Loucy (cell line): ENCODE results near the gene GCAT.

Source experiments
- EZH2phosphoT487 ChIP-seq: fragments of 200-600 bp; IDR thresholded peaks from 2 replicates; pipeline ENCODE4 v1.6.1; 2018; ENCODE audit warnings: antibody characterized with exemption, mild to moderate bottlenecking, moderate library complexity, borderline replicate concordance
- TF ChIP-seq, protein P1 (sequence below): fragments of 200-600 bp; sonication (generic); conservative IDR thresholded peaks from 2 replicates; pipeline ENCODE4 v1.5.1; 2014; ENCODE audit warnings: mild to moderate bottlenecking, antibody characterized with exemption, low read length

DNA sequence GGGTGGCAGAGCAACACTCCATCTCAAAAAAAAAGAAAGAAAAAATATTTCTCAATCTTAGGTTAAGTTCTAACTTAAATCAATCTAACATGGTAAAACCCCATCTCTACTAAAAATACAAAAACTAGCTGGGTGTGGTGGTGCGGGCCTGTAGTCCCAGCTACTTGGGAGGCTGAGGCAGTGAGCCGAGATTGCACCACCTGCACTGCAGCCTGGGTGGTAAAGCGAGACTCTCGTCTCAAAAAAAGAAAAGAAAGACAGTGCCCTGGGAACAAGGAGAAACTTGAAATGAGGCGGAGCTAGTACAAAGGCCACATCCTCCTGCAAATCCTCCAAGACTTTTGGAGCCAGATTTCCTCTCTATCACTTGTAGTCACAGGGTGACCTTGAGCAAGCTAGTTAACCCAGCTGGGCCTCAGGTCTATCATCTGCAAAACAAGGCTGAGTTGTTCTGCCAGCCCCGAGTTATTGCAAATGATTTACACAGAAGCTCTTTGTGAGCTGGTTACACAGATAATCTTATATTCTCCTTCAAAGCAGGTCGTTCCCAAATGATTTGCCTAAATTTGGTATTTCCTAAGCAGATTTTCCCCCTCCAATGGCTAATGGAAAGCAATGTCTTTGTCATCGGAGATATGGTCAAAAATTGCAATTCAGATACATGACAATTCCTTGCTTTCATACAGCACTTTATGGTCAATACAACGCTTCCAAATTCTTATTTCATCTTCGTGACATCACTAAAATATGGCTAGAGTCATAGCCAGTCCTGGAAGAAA, 34.5 kb downstream of the GCAT start:
- TF ChIP-seq, protein P1, sequence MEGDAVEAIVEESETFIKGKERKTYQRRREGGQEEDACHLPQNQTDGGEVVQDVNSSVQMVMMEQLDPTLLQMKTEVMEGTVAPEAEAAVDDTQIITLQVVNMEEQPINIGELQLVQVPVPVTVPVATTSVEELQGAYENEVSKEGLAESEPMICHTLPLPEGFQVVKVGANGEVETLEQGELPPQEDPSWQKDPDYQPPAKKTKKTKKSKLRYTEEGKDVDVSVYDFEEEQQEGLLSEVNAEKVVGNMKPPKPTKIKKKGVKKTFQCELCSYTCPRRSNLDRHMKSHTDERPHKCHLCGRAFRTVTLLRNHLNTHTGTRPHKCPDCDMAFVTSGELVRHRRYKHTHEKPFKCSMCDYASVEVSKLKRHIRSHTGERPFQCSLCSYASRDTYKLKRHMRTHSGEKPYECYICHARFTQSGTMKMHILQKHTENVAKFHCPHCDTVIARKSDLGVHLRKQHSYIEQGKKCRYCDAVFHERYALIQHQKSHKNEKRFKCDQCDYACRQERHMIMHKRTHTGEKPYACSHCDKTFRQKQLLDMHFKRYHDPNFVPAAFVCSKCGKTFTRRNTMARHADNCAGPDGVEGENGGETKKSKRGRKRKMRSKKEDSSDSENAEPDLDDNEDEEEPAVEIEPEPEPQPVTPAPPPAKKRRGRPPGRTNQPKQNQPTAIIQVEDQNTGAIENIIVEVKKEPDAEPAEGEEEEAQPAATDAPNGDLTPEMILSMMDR, result no peak
- TF ChIP-seq EZH2phosphoT487, result no peak
